ENCODE data around the gene KDM3B.

- TF ChIP-seq EZH2phosphoT487 (IDR thresholded peaks at IDR 0.05; ENCODE audit: borderline replicate concordance): no peak
- no peak for TF ChIP-seq CTCF (conservative IDR thresholded peaks at IDR 0.05; ENCODE audit: low read length)
These were observed 55.5 kb downstream of the KDM3B start for GRCh38 chr5:138408023-138408422.
